ENCODE data around the gene ATG9B. TPM values are rescaled to one million over a fixed set of nuclear protein-coding genes. Genes with fewer than 3 reads are reported as not detected.

The ATG9B gene
- total RNA-seq, 6 experiments from 2014 or later = 0.11 to 0.94 (median 0.18) TPM

- no peak overlapping the region for H3K27ac Mint-ChIP-seq
- H3K27me3 Mint-ChIP-seq (ENCODE audit: insufficient read depth) = no peaks in the 10 kb centered on the region
- H3K9me3 Mint-ChIP-seq = no peaks in the 10 kb centered on the region
- no peak for DNase-seq
- no peak for TF ChIP-seq CTCF (IDR thresholded peaks at IDR 0.05)
- H3K4me1 Mint-ChIP-seq (ENCODE audit: low read depth) = peaks cover 23% of the 10 kb centered on the region
- no peak overlapping the region for H3K4me3 Mint-ChIP-seq
- H3K36me3 Mint-ChIP-seq (ENCODE audit: low read depth) = no peaks in the 10 kb centered on the region; the same call in 1 of the 2 replicates
Measured at GRCh38 chr7:151053751-151054150, 29.5 kb upstream of the ATG9B start.

- Mint-ChIP-seq H3K27me3 (ENCODE audit: insufficient read depth) (no peaks in the 10 kb centered on the region), H3K9me3 (no peaks in the 10 kb centered on the region), H3K4me1 (ENCODE audit: low read depth) (peaks cover 17% of the 10 kb centered on the region), H3K4me3 (no peak overlapping the region), H3K36me3 (ENCODE audit: low read depth) (no peaks in the 10 kb centered on the region; the same call in 1 of the 2 replicates), H3K27ac (no peak overlapping the region)
- no peak for TF ChIP-seq CTCF (IDR thresholded peaks at IDR 0.05)
- no peak for DNase-seq
Measured at GRCh38 chr7:151053096-151053495, 28.8 kb upstream of the ATG9B start.

GRCh38 chr7:151051108-151051507 is 26.8 kb upstream of the ATG9B start:
- DNase-seq = peak; percentile 36
- no peak overlapping the region for H3K27ac Mint-ChIP-seq
- no peaks in the 10 kb centered on the region for H3K9me3 Mint-ChIP-seq
- TF ChIP-seq CTCF (IDR thresholded peaks at IDR 0.05) = no peak
- H3K4me3 Mint-ChIP-seq = no peak overlapping the region
- H3K36me3 Mint-ChIP-seq (ENCODE audit: low read depth) = no peaks in the 10 kb centered on the region; the same call in 1 of the 2 replicates
- peaks cover 15% of the 10 kb centered on the region for H3K4me1 Mint-ChIP-seq (ENCODE audit: low read depth)
- H3K27me3 Mint-ChIP-seq (ENCODE audit: insufficient read depth) = peaks cover 2% of the 10 kb centered on the region; the same call in 1 of the 2 replicates

GRCh38 chr7:151048911-151049463 is 24.7 kb upstream of the ATG9B start:
- DNase-seq = no peak
- Mint-ChIP-seq H3K9me3 (no peaks in the 10 kb centered on the region), H3K27me3 (ENCODE audit: insufficient read depth) (peaks cover 2% of the 10 kb centered on the region), H3K36me3 (ENCODE audit: low read depth) (no peaks in the 10 kb centered on the region; the same call in 1 of the 2 replicates), H3K4me1 (ENCODE audit: low read depth) (peaks cover 14% of the 10 kb centered on the region), H3K27ac (no peak overlapping the region), H3K4me3 (no peak overlapping the region)
- no peak for TF ChIP-seq CTCF (IDR thresholded peaks at IDR 0.05)

- TF ChIP-seq CTCF (IDR thresholded peaks at IDR 0.05) = no peak
- peak within 1 kb of the TSS; percentile 51 for H3K27ac Mint-ChIP-seq
- peaks cover 14% of the 10 kb centered on the region for H3K4me1 Mint-ChIP-seq (ENCODE audit: low read depth)
- H3K27me3 Mint-ChIP-seq (ENCODE audit: insufficient read depth) = peaks cover 2% of the 10 kb centered on the region
- H3K4me3 Mint-ChIP-seq = no peak within 1 kb of the TSS
- DNase-seq = no peak
- no peaks in the 10 kb centered on the region for H3K9me3 Mint-ChIP-seq
- no peaks in the 10 kb centered on the region; the same call in 1 of the 2 replicates for H3K36me3 Mint-ChIP-seq (ENCODE audit: low read depth)
Measured at GRCh38 chr7:151047976-151048815, 23.9 kb upstream of the ATG9B start, which contains the start of gene ASIC3. Gene ASIC3 (plus strand): TSS chr7:151048531. CDS start chr7:151048886, 355 bp downstream.
